ENCODE measurements around the gene PSME4. TPM values are rescaled to one million over a fixed set of nuclear protein-coding genes. Genes with fewer than 3 reads are reported as not detected.

PSME4 gene
- polyA plus RNA-seq, 1 experiment = 52.0 TPM

GRCh38 chr2:53829273-53829979 lies 141.4 kb downstream of the PSME4 start:
- Histone ChIP-seq H3K27me3 (ENCODE audit: control insufficient read depth, insufficient read depth, low read length) (no peaks in the 10 kb centered on the region), H3K27ac (ENCODE audit: low read depth, low read length) (no peak overlapping the region), H3K4me3 (ENCODE audit: low read depth, low read length) (no peak overlapping the region), H3K9me3 (ENCODE audit: control insufficient read depth, insufficient read depth, low read length) (no peaks in the 10 kb centered on the region; the same call in 1 of the 2 replicates)
- POLR2A ChIA-PET = no interaction called here
- no peak for TF ChIP-seq CTCF (IDR thresholded peaks at IDR 0.05; ENCODE audit: low read depth, low read length)
- no peak for DNase-seq (ENCODE audit: low read depth, low spot score)
- CTCF ChIA-PET = no interaction called here

- no peak overlapping the region for H3K27ac ChIP-seq (ENCODE audit: low read depth, low read length)
- ChIA-PET CTCF (interaction anchor here (0.5 kb wide), 1 partner anchor 28 kb away, joined by 3 read pairs; no protein-coding TSS in a partner anchor), POLR2A (no interaction called here)
- no peak for DNase-seq (ENCODE audit: low read depth, low spot score)
- no peaks in the 10 kb centered on the region for H3K27me3 ChIP-seq (ENCODE audit: control insufficient read depth, insufficient read depth, low read length)
- no peak overlapping the region for H3K4me3 ChIP-seq (ENCODE audit: low read depth, low read length)
- TF ChIP-seq CTCF (IDR thresholded peaks at IDR 0.05; ENCODE audit: low read depth, low read length) = no peak
- H3K9me3 ChIP-seq (ENCODE audit: control insufficient read depth, insufficient read depth, low read length) = no peaks in the 10 kb centered on the region
Measured at GRCh38 chr2:53828331-53828730, 142.5 kb downstream of the PSME4 start.

GRCh38 chr2:53827398-53828175 lies 143.2 kb downstream of the PSME4 start:
- Histone ChIP-seq H3K9me3 (ENCODE audit: control insufficient read depth, insufficient read depth, low read length) (no peaks in the 10 kb centered on the region), H3K27me3 (ENCODE audit: control insufficient read depth, insufficient read depth, low read length) (no peaks in the 10 kb centered on the region), H3K4me3 (ENCODE audit: low read depth, low read length) (no peak overlapping the region), H3K27ac (ENCODE audit: low read depth, low read length) (no peak overlapping the region)
- CTCF ChIA-PET = interaction anchor here (0.5 kb wide), 1 partner anchor 29 kb away, joined by 3 read pairs; no protein-coding TSS in a partner anchor
- POLR2A ChIA-PET = no interaction called here
- TF ChIP-seq CTCF (IDR thresholded peaks at IDR 0.05; ENCODE audit: low read depth, low read length) = no peak
- DNase-seq (ENCODE audit: low read depth, low spot score) = no peak

GRCh38 chr2:53826587-53827397 lies 144.0 kb downstream of the PSME4 start:
- no peak overlapping the region for H3K27ac ChIP-seq (ENCODE audit: low read depth, low read length)
- no peak for TF ChIP-seq CTCF (IDR thresholded peaks at IDR 0.05; ENCODE audit: low read depth, low read length)
- POLR2A ChIA-PET = no interaction called here
- no peak overlapping the region for H3K4me3 ChIP-seq (ENCODE audit: low read depth, low read length)
- CTCF ChIA-PET = no interaction called here
- H3K27me3 ChIP-seq (ENCODE audit: control insufficient read depth, insufficient read depth, low read length) = no peaks in the 10 kb centered on the region
- H3K9me3 ChIP-seq (ENCODE audit: control insufficient read depth, insufficient read depth, low read length) = no peaks in the 10 kb centered on the region
- no peak for DNase-seq (ENCODE audit: low read depth, low spot score)
